Bronchial epithelial cell (primary cell): ENCODE measurements around the gene GSAP. TPM values are rescaled to one million over a fixed set of nuclear protein-coding genes. Genes with fewer than 3 reads are reported as not detected.
A peak's percentile ranks its signal among the peaks of the same experiment; 100 is the strongest.

Experiments used
- DNase-seq: peaks from one replicate; pipeline ENCODE4 v3.0.0-alpha.2; 2010; ENCODE audit warnings: low read depth
- FAIRE-seq: peaks from 2 replicates; lab custom pipeline; 2011; peaks lifted over from hg19 to GRCh38; lab: Jason Lieb, UNC
- H3K27me3 ChIP-seq: 2 replicates; pipeline ENCODE4 v1.5.1; 2011; ENCODE audit warnings: low read length; ENCODE audit not compliant: control insufficient read depth, insufficient read depth
- H3K36me3 ChIP-seq: 2 replicates; pipeline ENCODE4 v1.5.1; 2011; ENCODE audit warnings: low read length; ENCODE audit not compliant: control insufficient read depth, insufficient read depth
- H3K4me3 ChIP-seq: 2 replicates; pipeline ENCODE4 v1.5.1; 2011; ENCODE audit warnings: mild to moderate bottlenecking, low read depth, low read length, control low read depth
- total RNA-seq: library from RNA; depleted of rRNA; stranded (reverse); fragments of >200 nt; gene quantifications from 2 replicates; pipeline ENCODE4 v1.2.1, GENCODE V29; 2014
- TF ChIP-seq, protein P1 (sequence below): IDR thresholded peaks from 2 replicates; pipeline ENCODE4 v1.5.1; 2011; ENCODE audit warnings: mild to moderate bottlenecking, moderate library complexity, low read length, control low read depth, inconsistent platforms; ENCODE audit not compliant: insufficient read depth, severe bottlenecking

Gene GSAP
- total RNA-seq, 1 donor from 2014 or later = 10.3 TPM

DNA sequence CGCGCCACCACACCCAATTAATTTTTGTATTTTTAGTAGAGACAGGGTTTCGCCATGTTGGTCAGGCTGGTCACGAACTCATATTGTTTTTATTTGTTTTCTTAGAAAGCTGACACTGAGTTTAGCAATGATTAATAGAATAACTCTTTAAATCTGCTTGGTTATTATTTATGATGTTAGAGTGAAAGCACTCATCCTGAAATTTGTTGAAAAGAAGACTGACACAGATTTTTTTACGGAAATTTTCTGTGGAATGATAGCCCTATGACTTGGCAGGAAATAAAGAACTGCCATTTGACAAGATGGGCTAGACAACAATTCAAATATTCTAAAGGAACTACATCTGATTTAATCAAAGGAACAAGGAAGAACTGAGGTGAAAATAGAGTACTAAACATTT, 4.3 kb upstream of the GSAP start:
- Histone ChIP-seq H3K36me3 (no peaks in the 10 kb centered on the region), H3K27me3 (no peaks in the 10 kb centered on the region), H3K4me3 (no peak overlapping the region)
- TF ChIP-seq, protein P1, sequence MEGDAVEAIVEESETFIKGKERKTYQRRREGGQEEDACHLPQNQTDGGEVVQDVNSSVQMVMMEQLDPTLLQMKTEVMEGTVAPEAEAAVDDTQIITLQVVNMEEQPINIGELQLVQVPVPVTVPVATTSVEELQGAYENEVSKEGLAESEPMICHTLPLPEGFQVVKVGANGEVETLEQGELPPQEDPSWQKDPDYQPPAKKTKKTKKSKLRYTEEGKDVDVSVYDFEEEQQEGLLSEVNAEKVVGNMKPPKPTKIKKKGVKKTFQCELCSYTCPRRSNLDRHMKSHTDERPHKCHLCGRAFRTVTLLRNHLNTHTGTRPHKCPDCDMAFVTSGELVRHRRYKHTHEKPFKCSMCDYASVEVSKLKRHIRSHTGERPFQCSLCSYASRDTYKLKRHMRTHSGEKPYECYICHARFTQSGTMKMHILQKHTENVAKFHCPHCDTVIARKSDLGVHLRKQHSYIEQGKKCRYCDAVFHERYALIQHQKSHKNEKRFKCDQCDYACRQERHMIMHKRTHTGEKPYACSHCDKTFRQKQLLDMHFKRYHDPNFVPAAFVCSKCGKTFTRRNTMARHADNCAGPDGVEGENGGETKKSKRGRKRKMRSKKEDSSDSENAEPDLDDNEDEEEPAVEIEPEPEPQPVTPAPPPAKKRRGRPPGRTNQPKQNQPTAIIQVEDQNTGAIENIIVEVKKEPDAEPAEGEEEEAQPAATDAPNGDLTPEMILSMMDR = no peak
- DNase-seq (no peak), FAIRE-seq (no peak)

DNA sequence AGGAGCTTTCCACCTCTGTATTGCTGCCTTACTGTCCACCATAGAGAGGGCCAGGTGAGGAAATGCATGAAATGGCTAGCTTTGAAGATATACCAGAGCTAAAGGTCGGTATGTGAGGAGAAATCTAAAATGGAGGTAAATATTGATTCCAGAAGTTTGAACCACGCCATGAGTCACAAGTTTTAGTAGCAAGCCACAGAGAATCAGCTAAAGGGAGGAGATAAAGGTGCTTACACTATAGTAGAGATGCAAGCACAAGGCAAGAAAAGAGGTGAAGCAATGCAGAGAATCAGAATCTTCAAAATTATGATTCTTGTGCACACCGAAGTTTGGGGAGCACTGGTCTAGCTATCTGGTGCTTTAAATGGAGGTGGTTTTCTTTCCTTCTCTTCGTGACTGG, 3.0 kb upstream of the GSAP start:
- H3K4me3 ChIP-seq = no peak overlapping the region
- FAIRE-seq (no peak), DNase-seq (no peak)
- no peaks in the 10 kb centered on the region for H3K36me3 ChIP-seq
- H3K27me3 ChIP-seq = no peaks in the 10 kb centered on the region
- TF ChIP-seq, protein P1 = no peak

DNA sequence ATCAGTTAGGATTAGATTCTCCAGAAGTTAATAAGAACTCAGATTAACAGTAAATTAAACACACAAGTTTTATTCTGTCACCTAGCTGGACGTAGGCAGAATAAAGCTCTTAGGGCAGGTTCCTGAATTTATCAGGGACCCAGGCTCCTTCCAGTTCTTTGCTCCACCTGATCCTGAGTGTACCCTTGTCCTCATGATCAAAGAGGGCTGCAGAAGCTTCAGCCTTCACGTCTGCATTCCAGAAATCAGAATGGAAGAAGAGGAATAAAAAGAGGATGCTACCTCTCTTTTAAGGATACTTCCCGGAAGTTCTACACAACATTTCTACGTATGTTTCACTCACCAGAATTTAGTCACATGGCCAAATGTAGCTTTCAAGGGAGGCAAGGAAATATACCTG, 1.7 kb upstream of the GSAP start:
- FAIRE-seq = no peak
- TF ChIP-seq, protein P1 = no peak
- DNase-seq = no peak
- H3K36me3 ChIP-seq = no peaks in the 10 kb centered on the region
- H3K4me3 ChIP-seq = no peak overlapping the region
- H3K27me3 ChIP-seq = no peaks in the 10 kb centered on the region

DNA sequence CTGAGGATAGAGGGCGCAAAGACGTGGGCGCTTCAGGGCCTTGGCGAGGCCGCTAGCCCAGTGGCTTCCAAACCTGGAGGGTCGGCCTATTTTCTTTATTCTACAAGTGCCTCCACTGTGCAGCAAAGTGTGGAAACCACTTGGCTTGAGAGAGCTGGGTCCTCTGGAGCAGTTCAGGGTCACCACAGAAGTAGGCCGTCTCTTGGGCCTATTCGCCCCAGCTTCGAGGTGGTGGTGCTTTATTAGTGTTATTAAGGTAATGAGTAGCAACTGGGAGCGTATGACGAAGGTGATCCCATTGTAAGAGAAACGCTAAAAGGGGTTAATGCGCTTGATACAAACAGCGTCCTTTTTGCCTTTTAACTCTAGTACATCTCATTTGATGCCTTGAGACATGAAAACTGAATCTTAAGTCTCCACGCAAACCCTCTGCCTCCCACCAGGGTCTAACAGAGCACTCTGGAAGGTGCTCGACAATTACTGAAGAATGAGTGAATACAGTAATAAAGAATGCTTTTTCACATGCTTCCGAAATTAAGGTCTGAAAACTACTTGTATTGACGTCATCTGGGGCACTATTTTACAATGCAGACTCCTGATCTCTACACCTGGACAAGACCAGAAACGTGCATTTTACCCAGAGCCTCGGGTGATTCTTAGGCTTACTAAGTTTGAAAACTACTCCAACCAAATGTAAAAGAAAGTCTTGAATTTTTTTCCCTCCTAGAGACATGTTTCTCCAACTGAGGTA, 647 bp upstream of the GSAP start:
- H3K4me3 ChIP-seq = peak overlapping the region; percentile 67
- H3K27me3 ChIP-seq = no peaks in the 10 kb centered on the region
- DNase-seq = no peak
- H3K36me3 ChIP-seq = no peaks in the 10 kb centered on the region
- FAIRE-seq = no peak
- TF ChIP-seq, protein P1 = peak; percentile 16

DNA sequence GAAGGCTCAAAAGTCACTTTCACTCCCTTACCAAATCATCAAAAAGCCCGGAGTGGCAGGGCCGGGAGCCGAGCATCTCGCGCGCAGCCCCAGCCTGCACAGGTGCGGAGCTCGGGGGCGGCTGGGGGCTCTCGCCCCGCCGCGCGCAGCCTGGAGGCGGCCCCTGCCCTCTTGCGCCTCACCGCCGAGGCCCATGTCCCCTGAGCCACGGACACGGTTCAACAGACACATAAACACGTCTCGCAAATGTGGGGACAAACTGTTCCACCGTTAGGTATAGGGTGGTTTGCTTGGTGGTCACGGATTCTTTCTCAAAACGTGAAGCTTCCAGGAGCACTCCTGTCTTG, 700 bp downstream of the GSAP start:
- no peaks in the 10 kb centered on the region for H3K36me3 ChIP-seq
- FAIRE-seq (no peak), DNase-seq (no peak)
- H3K4me3 ChIP-seq = peak overlapping the region; percentile 67
- H3K27me3 ChIP-seq = no peaks in the 10 kb centered on the region
- TF ChIP-seq, protein P1 = no peak
